ENCODE results near the gene TUBB8. TPM values are rescaled to one million over a fixed set of nuclear protein-coding genes. Genes with fewer than 3 reads are reported as not detected.
"Not testable (repeated sequence)": the region's sequence is repeated elsewhere in the genome, so short reads cannot be mapped to it uniquely, and the experiment has no call there.

The TUBB8 gene
- total and polyA plus RNA-seq, 2 of the 4 experiments (the other 2 are of a cell fraction) = 0.07 TPM; not detected in 1

- H3K27me3 ChIP-seq (ENCODE audit: control insufficient read depth, insufficient read depth, low read length); H2BK120ac ChIP-seq (ENCODE audit: low read depth, low read length); H3K4me1 ChIP-seq (ENCODE audit: control insufficient read depth, insufficient read depth, low read length); ATAC-seq (ENCODE audit: low read depth); BruUV-seq (replicated peaks); H2BK5ac ChIP-seq (ENCODE audit: low read depth, low read length, poor library complexity, severe bottlenecking); H2AK5ac ChIP-seq (ENCODE audit: low read depth, low read length); H2AFZ ChIP-seq (replicated peaks; ENCODE audit: low read length, poor library complexity); H2AK9ac ChIP-seq (replicated peaks; ENCODE audit: low read depth, low read length, poor library complexity); dilution Hi-C loops (cut with HindIII; ENCODE audit: low sequenced_read_pairs, unreplicated experiment); H3K79me1 ChIP-seq (ENCODE audit: low read depth in 1 of 2, low read length in 2 of 2); H4K8ac ChIP-seq (ENCODE audit: low read depth in 2 of 2, low read length in 2 of 2); CTCF ChIA-PET; H3K23ac ChIP-seq (ENCODE audit: low read depth, low read length); in situ Hi-C loops (cut with MboI; ENCODE audit: low sequenced_read_pairs); H3K9me3 ChIP-seq (ENCODE audit: control insufficient read depth, insufficient read depth, low read length); H3K56ac ChIP-seq (ENCODE audit: extremely low read depth, insufficient read depth, low read length); H3K4me3 ChIP-seq (ENCODE audit: insufficient read depth, low read depth, low read length); H2BK15ac ChIP-seq (ENCODE audit: low read depth, low read length); H3K36me3 ChIP-seq (ENCODE audit: control insufficient read depth, insufficient read depth, low read length); H4K5ac ChIP-seq (ENCODE audit: low read depth, low read length); H4K20me1 ChIP-seq (ENCODE audit: insufficient read depth, low read length); H3K18ac ChIP-seq (ENCODE audit: low read depth, low read length); H3K27ac ChIP-seq (ENCODE audit: insufficient read depth, low read length); DNase-seq; H4K91ac ChIP-seq (ENCODE audit: insufficient read depth, low read depth, low read length); H2BK20ac ChIP-seq (ENCODE audit: low read depth, low read length); H3K4ac ChIP-seq (ENCODE audit: low read depth, low read length); H3K14ac ChIP-seq (replicated peaks; ENCODE audit: low read depth, low read length); H3K9ac ChIP-seq (ENCODE audit: low read depth, low read length); POLR2A ChIA-PET (ENCODE audit: unreplicated experiment); H3K9me1 ChIP-seq (ENCODE audit: insufficient read depth, low read length); intact Hi-C loops (cut with micrococcal nuclease): not testable (repeated sequence)
- WGBS, 2 experiments (ENCODE audit: extremely low coverage in 2 of 2, insufficient read length in 1 of 2) = 53% methylated on average over 6 of the region's 17 CpGs; no CpG with 5 or more reads in 1 of the 2 experiments
- H3K4me2 ChIP-seq (ENCODE audit: low read depth, low read length) = peak overlapping the region; percentile 61
Observed at GRCh38 chr10:74266-74621, 25.1 kb upstream of the TUBB8 start.
